AG09319 (cell line): ENCODE measurements around the gene SORL1.
"Not testable (repeated sequence)": the region's sequence is repeated elsewhere in the genome, so short reads cannot be mapped to it uniquely, and the experiment has no call there.

Experiments
- DNase-seq: peaks from one replicate; pipeline ENCODE4 v3.0.0-alpha.2; 2010; ENCODE audit warnings: low read depth; ENCODE audit errors: extremely low read depth
- CTCF ChIP-seq: IDR thresholded peaks from 2 replicates; pipeline ENCODE4 v1.5.1; 2011; ENCODE audit warnings: low read depth, mild to moderate bottlenecking, inconsistent platforms, low read length, moderate library complexity

Gene SORL1

GRCh38 chr11:121478895-121479697 lies 27.0 kb downstream of the SORL1 start:
- no peak for TF ChIP-seq CTCF
- no peak for DNase-seq

GRCh38 chr11:121479698-121480238 lies 27.7 kb downstream of the SORL1 start:
- TF ChIP-seq CTCF: no peak
- no peak for DNase-seq

GRCh38 chr11:121481484-121482230 lies 29.5 kb downstream of the SORL1 start:
- not testable (repeated sequence) for DNase-seq

- no peak for DNase-seq
- TF ChIP-seq CTCF: no peak
Observed at GRCh38 chr11:121482231-121483129, 30.4 kb downstream of the SORL1 start.

GRCh38 chr11:121483805-121484480 lies 31.8 kb downstream of the SORL1 start:
- DNase-seq: no peak
- no peak for TF ChIP-seq CTCF

GRCh38 chr11:121485216-121485615 lies 33.1 kb downstream of the SORL1 start:
- TF ChIP-seq CTCF: no peak
- no peak for DNase-seq

GRCh38 chr11:121486054-121486453 lies 33.9 kb downstream of the SORL1 start:
- DNase-seq: no peak
- no peak for TF ChIP-seq CTCF
